ENCODE measurements around the gene MAP3K1.
"Not testable (repeated sequence)": the region's sequence is repeated elsewhere in the genome, so short reads cannot be mapped to it uniquely, and the experiment has no call there.

The MAP3K1 gene

GRCh38 chr5:56814963-56815657, at the start of gene MAP3K1:
TSS of gene MAP3K1 (plus strand) at chr5:56815549. CDS start at chr5:56815574, 25 bp downstream.
- DNase-seq (ENCODE audit: low read depth in 2 of 2, low spot score in 1 of 2): peak; percentile 54 to 62

GRCh38 chr5:56766926-56767325, 48.4 kb upstream of the MAP3K1 start:
- no peak for DNase-seq (ENCODE audit: low read depth in 2 of 2, low spot score in 1 of 2)

- DNase-seq (ENCODE audit: low read depth in 2 of 2, low spot score in 1 of 2): no peak
Observed at GRCh38 chr5:56769875-56770604, 45.3 kb upstream of the MAP3K1 start.

- DNase-seq (ENCODE audit: low read depth in 2 of 2, low spot score in 1 of 2): no peak
Observed at GRCh38 chr5:56772767-56773166, 42.6 kb upstream of the MAP3K1 start.

GRCh38 chr5:56774957-56775356, 40.4 kb upstream of the MAP3K1 start:
- no peak for DNase-seq (ENCODE audit: low read depth in 2 of 2, low spot score in 1 of 2)

- not testable (repeated sequence) for DNase-seq (ENCODE audit: low read depth in 2 of 2, low spot score in 1 of 2)
Observed at GRCh38 chr5:56776212-56776846, 39.0 kb upstream of the MAP3K1 start.

- DNase-seq (ENCODE audit: low read depth in 2 of 2, low spot score in 1 of 2): no peak
Observed at GRCh38 chr5:56783261-56783660, 32.1 kb upstream of the MAP3K1 start.

GRCh38 chr5:56786346-56786745, 29.0 kb upstream of the MAP3K1 start:
- no peak for DNase-seq (ENCODE audit: low read depth in 2 of 2, low spot score in 1 of 2)

- DNase-seq (ENCODE audit: low read depth in 2 of 2, low spot score in 1 of 2): no peak
Observed at GRCh38 chr5:56791396-56791795, 24.0 kb upstream of the MAP3K1 start.

- DNase-seq (ENCODE audit: low read depth in 2 of 2, low spot score in 1 of 2): no peak
Observed at GRCh38 chr5:56798521-56798920, 16.8 kb upstream of the MAP3K1 start.

GRCh38 chr5:56800186-56800585, 15.2 kb upstream of the MAP3K1 start:
- no peak for DNase-seq (ENCODE audit: low read depth in 2 of 2, low spot score in 1 of 2)

GRCh38 chr5:56801256-56801655, 14.1 kb upstream of the MAP3K1 start:
- DNase-seq (ENCODE audit: low read depth in 2 of 2, low spot score in 1 of 2): no peak

GRCh38 chr5:56802205-56802604, 13.1 kb upstream of the MAP3K1 start:
- no peak for DNase-seq (ENCODE audit: low read depth in 2 of 2, low spot score in 1 of 2)

GRCh38 chr5:56803025-56803424, 12.3 kb upstream of the MAP3K1 start:
- no peak for DNase-seq (ENCODE audit: low read depth in 2 of 2, low spot score in 1 of 2)

- DNase-seq (ENCODE audit: low read depth in 2 of 2, low spot score in 1 of 2): no peak
Observed at GRCh38 chr5:56803894-56804293, 11.5 kb upstream of the MAP3K1 start.

- no peak for DNase-seq (ENCODE audit: low read depth in 2 of 2, low spot score in 1 of 2)
Observed at GRCh38 chr5:56807679-56808078, 7.7 kb upstream of the MAP3K1 start.

GRCh38 chr5:56808211-56808610, 7.1 kb upstream of the MAP3K1 start:
- DNase-seq (ENCODE audit: low read depth in 2 of 2, low spot score in 1 of 2): no peak

GRCh38 chr5:56810826-56811225, 4.5 kb upstream of the MAP3K1 start:
- no peak for DNase-seq (ENCODE audit: low read depth in 2 of 2, low spot score in 1 of 2)

- no peak for DNase-seq (ENCODE audit: low read depth in 2 of 2, low spot score in 1 of 2)
Observed at GRCh38 chr5:56812110-56812509, 3.2 kb upstream of the MAP3K1 start.

- DNase-seq (ENCODE audit: low read depth in 2 of 2, low spot score in 1 of 2): no peak
Observed at GRCh38 chr5:56813302-56813701, 2.0 kb upstream of the MAP3K1 start.

- no peak for DNase-seq (ENCODE audit: low read depth in 2 of 2, low spot score in 1 of 2)
Observed at GRCh38 chr5:56814361-56814962, 887 bp upstream of the MAP3K1 start.
